HPDE6-E6E7 (cell line): ENCODE data around the gene ERCC4.

Experiments
- DNase-seq: peaks from one replicate; pipeline ENCODE4 v3.0.0; 2011; ENCODE audit warnings: missing footprints; ENCODE audit errors: extremely low spot score

The ERCC4 gene

GRCh38 chr16:13911306-13911705 is 8.6 kb upstream of the ERCC4 start:
- DNase-seq, result no peak

- no peak for DNase-seq
Measured at GRCh38 chr16:13911871-13912270, 8.1 kb upstream of the ERCC4 start.

DNA sequence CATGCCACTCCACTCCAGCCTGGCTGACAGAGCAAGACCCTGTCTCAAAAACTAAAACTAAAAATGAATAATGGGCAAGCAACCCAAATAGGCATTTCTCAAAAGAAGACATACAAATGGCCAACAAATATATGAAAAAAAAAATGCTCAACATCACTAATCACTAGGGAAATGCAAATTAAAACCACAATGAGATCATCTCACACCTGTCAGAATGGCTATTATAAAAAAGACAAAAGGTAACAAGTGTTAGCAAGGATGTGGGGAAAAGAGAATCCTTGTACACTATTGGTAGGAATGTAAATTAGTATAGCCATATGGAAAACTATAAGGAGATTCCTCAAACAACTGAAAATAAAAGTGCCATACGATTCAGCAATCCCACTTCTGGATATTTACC is 7.1 kb upstream of the ERCC4 start:
- DNase-seq, result no peak

- DNase-seq, result no peak
Measured at GRCh38 chr16:13913374-13914292, 6.3 kb upstream of the ERCC4 start.

- DNase-seq, result no peak
Measured at GRCh38 chr16:13915033-13915635, 4.8 kb upstream of the ERCC4 start.

DNA sequence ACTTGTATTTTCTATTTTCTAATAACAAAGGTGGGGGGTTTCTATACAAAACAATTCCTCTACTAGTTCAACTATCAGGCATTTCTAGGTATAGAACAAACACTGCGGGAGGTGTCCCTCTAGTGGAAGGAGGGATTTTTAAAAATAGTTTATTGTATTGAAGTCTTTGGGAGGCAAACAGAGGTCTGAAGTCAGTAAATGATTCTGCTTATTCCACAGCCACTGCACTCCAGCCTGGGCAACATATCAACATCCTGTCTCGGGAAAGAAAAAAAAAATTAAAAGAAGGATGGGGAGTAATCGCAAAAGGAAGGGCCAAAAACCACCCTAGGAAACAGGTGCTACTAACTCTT is 648 bp upstream of the ERCC4 start:
- DNase-seq, result no peak

DNA sequence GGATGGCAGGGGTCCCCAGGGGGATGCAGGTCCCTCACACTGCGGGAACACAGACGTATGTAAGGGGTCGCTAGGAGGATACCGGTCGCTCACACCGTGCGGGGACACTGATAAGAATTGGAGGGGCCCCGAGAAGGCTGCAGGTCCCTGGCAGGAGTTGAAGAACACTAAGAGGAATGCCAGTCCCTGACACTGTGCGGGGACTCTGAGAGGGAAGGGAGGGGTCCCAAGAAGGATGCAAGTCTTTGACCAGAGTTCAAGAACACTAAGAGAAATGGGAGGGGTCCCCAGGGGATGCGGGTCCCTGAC is 510 bp downstream of the ERCC4 start:
- DNase-seq, result no peak

DNA sequence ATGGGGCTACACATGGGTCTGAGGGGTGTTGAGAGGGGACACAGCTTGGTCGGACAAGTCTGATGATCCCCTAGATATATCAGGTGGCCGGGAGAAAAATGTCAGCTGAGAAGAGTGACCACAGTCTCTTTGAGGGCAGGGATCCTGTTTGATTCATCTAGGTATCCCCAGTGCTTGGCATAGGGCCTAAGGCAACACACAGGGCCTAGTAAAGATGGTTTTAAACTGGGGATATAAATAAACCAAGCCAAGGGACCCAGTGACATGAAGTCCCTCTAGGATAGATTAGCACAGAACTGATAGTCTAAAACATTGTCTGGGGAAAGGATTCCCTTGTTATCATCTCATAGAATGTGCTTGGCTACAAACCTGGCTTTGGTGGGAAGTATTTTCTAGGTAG is 1.4 kb downstream of the ERCC4 start:
- DNase-seq, result no peak

- DNase-seq, result no peak
Measured at GRCh38 chr16:13923703-13924298, 3.8 kb downstream of the ERCC4 start.

DNA sequence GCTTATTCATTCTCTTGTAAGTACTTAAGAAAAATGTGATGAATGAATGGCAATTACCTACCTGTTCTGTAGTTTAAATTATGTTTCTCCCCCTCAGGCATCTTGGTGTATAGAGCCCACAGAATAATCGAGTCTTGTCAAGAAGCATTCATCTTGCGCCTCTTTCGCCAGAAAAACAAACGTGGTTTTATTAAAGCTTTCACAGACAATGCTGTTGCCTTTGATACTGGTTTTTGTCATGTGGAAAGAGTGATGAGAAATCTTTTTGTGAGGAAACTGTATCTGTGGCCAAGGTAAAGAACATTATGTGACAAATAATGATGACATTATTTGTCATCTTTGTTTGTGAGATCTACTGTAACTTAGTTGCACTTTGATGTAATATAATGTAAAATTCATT is 6.5 kb downstream of the ERCC4 start:
- DNase-seq, result no peak

DNA sequence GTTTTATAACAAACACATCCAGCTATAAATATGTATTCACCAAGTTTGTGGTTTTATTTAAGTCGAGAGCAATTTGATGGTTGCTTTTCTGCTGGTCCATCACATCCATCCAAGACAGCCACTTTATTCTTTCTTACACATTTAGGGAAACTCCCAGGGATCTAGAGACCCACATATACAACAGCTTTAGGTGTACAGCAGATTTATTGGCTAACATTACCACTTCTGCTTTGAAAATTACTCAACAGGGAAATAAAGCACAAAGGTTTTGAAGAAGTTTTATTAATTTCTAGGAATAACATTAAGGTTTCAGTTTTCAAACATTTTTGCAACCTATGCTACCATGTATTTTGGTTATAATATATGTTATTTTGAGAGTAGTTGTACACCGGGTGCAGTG is 6.9 kb downstream of the ERCC4 start:
- no peak for DNase-seq

GRCh38 chr16:13928646-13929045 is 8.7 kb downstream of the ERCC4 start:
- no peak for DNase-seq

DNA sequence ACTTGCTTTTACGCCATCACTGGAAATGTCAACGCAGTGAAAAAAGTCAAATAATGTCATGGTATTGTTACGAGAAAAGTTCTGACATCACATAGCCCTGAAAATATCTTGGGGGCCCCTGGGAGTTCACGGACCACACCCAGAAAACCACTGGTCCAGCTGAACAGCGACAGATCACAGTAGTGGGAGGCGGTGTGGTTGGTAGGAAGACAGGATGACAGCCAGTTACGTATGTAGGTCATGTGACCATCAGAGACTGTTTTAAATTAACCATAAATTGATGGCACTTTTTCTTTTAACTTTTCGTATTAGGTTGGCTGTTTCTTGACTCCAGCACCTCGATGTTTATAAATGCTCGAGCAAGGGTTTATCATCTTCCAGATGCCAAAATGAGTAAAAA is 11.9 kb downstream of the ERCC4 start:
- no peak for DNase-seq

- no peak for DNase-seq
Measured at GRCh38 chr16:13935408-13935807, 15.5 kb downstream of the ERCC4 start.

DNA sequence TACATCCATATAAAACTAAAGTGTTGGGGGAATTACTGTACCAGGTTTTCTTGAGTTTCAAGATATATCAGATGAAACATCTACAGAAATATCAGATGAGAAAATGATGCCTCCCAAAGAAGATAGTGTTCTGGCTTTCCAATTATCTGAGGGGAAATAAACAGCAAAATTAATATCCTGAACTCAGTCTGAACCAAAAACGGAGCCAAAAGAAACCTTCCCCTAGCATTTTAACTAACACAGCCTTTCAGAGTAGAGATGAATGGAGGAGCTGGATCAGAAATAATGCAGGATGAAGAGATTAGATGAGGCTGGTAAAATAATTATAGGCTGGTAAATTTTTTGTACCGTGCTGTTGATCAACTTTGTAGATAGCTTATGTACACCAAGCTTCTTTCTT is 16.2 kb downstream of the ERCC4 start:
- DNase-seq, result no peak

DNA sequence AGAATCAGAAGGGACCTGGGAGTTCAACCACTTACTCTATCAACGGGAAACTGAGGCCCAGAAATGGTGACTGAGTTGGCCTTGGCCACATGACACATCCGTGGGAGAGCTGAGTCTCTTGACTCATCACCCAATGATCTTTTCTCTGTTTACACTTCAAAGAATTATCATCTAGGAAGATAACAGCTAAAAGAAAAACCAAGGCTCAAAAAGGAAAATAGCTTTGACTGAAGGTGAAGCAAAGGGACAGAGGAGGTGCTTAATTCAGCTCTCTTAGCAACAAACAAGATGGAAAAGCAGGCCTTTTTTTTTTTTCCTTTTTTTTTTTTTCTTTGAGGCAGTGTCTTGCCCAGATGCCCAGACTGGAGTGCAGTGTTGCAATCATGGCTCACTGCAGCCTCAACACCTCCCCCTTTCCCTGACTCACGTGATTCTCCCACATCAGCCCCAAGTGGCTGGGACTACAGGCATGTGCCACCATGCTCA is 16.7 kb downstream of the ERCC4 start:
- DNase-seq, result no peak

- no peak for DNase-seq
Measured at GRCh38 chr16:13937411-13937810, 17.5 kb downstream of the ERCC4 start.

DNA sequence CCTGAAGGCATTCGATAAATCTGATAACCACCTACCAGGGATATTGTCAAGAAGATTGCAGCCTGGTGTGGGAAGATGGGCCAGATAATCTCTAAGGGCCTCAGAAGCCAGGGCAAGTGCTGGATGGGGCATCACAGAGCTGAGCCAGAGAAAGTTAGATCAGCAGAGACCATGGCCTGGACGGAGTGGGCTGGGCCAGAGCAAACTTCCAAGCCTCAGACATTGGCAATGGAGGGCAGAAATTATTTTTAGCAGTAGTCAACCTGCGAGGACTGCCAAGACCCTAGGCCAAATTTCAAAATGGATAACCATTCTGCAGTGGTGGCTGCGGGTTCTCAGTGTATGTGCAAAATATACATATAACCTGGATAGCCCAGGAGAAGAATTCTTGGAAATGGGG is 18.5 kb downstream of the ERCC4 start:
- DNase-seq, result no peak

- DNase-seq, result no peak
Measured at GRCh38 chr16:13939821-13940220, 19.9 kb downstream of the ERCC4 start.

DNA sequence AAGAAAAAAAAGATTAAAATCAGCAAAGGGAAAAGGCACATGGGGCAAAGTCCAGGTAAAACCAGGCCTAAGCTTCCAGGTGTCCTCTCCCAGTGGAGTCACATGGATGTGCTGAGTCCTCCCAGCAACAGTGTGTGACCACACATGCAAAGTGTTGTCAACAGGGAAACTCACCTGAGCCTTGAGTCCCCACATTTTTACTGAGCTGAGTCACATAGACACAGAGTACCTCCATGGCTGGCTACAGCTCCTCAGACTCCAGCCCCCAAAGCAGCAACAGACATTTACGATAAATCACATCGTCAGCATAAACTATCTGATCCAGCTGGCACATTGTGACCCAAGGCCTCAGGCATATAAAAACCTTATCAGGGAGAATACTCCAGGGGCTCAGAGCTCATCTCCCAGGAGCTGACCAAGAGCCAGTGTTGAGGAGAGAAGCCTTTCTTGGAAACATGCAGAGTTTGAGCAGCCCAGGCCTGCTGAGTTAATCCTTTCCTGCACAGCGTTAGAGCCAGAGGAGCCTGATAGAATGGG is 20.5 kb downstream of the ERCC4 start:
- no peak for DNase-seq

- no peak for DNase-seq
Measured at GRCh38 chr16:13944816-13945215, 24.9 kb downstream of the ERCC4 start.

- DNase-seq, result no peak
Measured at GRCh38 chr16:13945744-13946485, 26.0 kb downstream of the ERCC4 start.
